Peyer's patch (tissue), 4 donors: Measurements from ENCODE around the gene SLC13A2.

Experiments
- POLR2A ChIP-seq, 2 donors: fragments of 450-650 bp; IDR thresholded peaks; one replicate each; pipeline ENCODE4 v1.5.1; 2017; ENCODE audit warnings: antibody characterized with exemption in 2 of 2, mild to moderate bottlenecking in 2 of 2, moderate library complexity in 2 of 2
- TF ChIP-seq, protein P1 (sequence below), 6 experiments: fragments of 450-650 bp in 4 of 6; fragments of 200-600 bp in 2 of 6; sonication (generic) in 1 of 6; IDR thresholded peaks; one replicate each; pipeline ENCODE4 v1.5.1; 2017 to 2019; ENCODE audit warnings: antibody characterized with exemption in 6 of 6, mild to moderate bottlenecking in 3 of 6, moderate library complexity in 1 of 6

DNA sequence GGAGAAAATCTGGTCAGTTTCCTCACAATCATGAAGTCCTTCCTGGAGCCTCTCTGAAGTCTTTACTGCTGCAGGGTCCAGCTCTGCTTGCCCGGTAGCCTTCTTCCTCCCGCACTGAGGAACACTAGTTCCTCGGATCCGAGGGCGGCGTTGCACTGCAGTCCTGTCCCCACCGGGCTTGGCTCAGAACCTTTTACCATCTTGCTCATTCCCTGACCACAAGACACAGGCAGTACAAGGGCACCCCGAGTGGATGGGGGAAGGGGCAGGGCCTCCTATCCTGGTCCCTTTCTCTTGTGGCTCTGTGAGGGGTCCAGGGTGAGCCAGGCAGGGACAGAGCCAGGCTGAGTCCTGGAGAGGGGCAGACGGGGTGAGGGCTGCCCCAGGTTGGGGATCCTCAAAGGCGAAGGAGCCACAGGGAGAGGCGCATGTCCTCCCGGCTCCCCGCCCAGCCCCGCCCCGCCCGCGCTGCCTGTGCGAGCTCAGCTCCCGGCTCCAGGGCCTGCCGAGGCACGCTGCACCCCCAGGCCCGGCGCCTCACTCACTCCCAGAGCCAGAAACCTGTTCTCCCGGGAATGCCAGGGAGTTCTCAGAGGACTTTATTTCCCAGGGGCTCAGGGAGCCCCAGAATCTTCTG is 34.2 kb downstream of the SLC13A2 start:
- TF ChIP-seq, protein P1, sequence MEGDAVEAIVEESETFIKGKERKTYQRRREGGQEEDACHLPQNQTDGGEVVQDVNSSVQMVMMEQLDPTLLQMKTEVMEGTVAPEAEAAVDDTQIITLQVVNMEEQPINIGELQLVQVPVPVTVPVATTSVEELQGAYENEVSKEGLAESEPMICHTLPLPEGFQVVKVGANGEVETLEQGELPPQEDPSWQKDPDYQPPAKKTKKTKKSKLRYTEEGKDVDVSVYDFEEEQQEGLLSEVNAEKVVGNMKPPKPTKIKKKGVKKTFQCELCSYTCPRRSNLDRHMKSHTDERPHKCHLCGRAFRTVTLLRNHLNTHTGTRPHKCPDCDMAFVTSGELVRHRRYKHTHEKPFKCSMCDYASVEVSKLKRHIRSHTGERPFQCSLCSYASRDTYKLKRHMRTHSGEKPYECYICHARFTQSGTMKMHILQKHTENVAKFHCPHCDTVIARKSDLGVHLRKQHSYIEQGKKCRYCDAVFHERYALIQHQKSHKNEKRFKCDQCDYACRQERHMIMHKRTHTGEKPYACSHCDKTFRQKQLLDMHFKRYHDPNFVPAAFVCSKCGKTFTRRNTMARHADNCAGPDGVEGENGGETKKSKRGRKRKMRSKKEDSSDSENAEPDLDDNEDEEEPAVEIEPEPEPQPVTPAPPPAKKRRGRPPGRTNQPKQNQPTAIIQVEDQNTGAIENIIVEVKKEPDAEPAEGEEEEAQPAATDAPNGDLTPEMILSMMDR (IDR thresholded peaks at IDR 0.05), result no peak
- TF ChIP-seq POLR2A (IDR thresholded peaks at IDR 0.05), result no peak
